ENCODE results near the gene SRPK2.

- TF ChIP-seq CTCF (IDR thresholded peaks at IDR 0.05), result no peak
- no peak for TF ChIP-seq POLR2A (IDR thresholded peaks at IDR 0.05)
Observed at GRCh38 chr7:105403128-105403527, 14.4 kb upstream of the SRPK2 start.
